K562 (cell line): ENCODE data around the gene DMGDH. TPM values are rescaled to one million over a fixed set of nuclear protein-coding genes. Genes with fewer than 3 reads are reported as not detected.

Source experiments
- ARHGAP35 ChIP-seq: fragments of 450-650 bp; IDR thresholded peaks from 2 replicates; pipeline ENCODE4 v1.6.1; 2018; ENCODE audit not compliant: partially characterized antibody
- BMI1 ChIP-seq: fragments of 150-350 bp; IDR thresholded peaks from 2 replicates; pipeline ENCODE4 v1.6.1; 2014; ENCODE audit warnings: low read length
- CEBPG ChIP-seq, 3 experiments: fragments of 200-800 bp in 1 of 3; sonication (Bioruptor generic) in 1 of 3; sonication (generic) in 1 of 3; formaldehyde crosslinking in 1 of 3; IDR thresholded peaks in 2 of 3; conservative IDR thresholded peaks in 1 of 3; 2 replicates each; pipeline versions ENCODE4 v1.6.1 to v1.8.0; 2016 to 2022; ENCODE audit warnings: missing compliant biosample characterization in 2 of 3, missing genetic modification characterization in 2 of 3, mild to moderate bottlenecking in 1 of 3, missing genetic modification reagents in 1 of 3
- ETS2 ChIP-seq: IDR thresholded peaks from 2 replicates; pipeline ENCODE4 v1.6.1; 2016; ENCODE audit warnings: borderline replicate concordance, missing genetic modification characterization, mild to moderate bottlenecking, moderate library complexity, missing compliant biosample characterization; ENCODE audit not compliant: poor library complexity, severe bottlenecking
- IFI16 ChIP-seq: fragments of 250-450 bp; sonication (Bioruptor Pico); IDR thresholded peaks from 2 replicates; pipeline ENCODE4 v2.1.2; 2022; ENCODE audit warnings: mild to moderate bottlenecking, inconsistent platforms
- MCM5 ChIP-seq: fragments of 450-650 bp; IDR thresholded peaks from 2 replicates; pipeline ENCODE4 v1.6.1; 2016; ENCODE audit warnings: low read depth
- RFX5 ChIP-seq: IDR thresholded peaks from 2 replicates; pipeline ENCODE4 v1.6.1; 2011; ENCODE audit warnings: low read depth, mild to moderate bottlenecking, improper control_type of control experiment, low read length
- RFX7 ChIP-seq: fragments of 250-450 bp; sonication (Bioruptor Pico); IDR thresholded peaks from 2 replicates; pipeline ENCODE4 v1.5.1; 2021; ENCODE audit warnings: mild to moderate bottlenecking
- ZKSCAN8 ChIP-seq: fragments of 200-800 bp; sonication (Bioruptor generic); IDR thresholded peaks from 2 replicates; pipeline ENCODE4 v1.6.1; 2016; ENCODE audit warnings: missing genetic modification characterization, missing compliant biosample characterization
- ZNF75A ChIP-seq: fragments of 450-650 bp; formaldehyde crosslinking; IDR thresholded peaks from 2 replicates; pipeline ENCODE4 v1.4.0; 2020; ENCODE audit warnings: mild to moderate bottlenecking
- polyA plus RNA-seq, 8 experiments: library from polyadenylated mRNA; depleted of rRNA in 4 of 8; stranded (reverse) in 5 of 8; unstranded in 3 of 8; fragments of >200 nt; fragmentation: Nextera tagmentation in 2 of 8; fragmentation: Illumina TruSeq in 1 of 8; extraction: Ambion mirVana in 2 of 8; extraction: Trizol in 1 of 8; gene quantifications; 2 replicates each; pipeline versions ENCODE4 v1.2.1 to v1.2.3, GENCODE V29; 2011 to 2014; ENCODE audit warnings: inconsistent platforms in 1 of 8, missing spikeins in 1 of 8
- total RNA-seq, 7 experiments: library from RNA; depleted of rRNA in 6 of 7; stranded (reverse); fragments of >200 nt in 6 of 7; fragmentation: Illumina TruSeq in 2 of 7; extraction: Trizol in 2 of 7; gene quantifications; 2 replicates each; pipeline versions ENCODE4 v1.2.1 to v1.2.3, GENCODE V29; 2011 to 2021; ENCODE audit warnings: low replicate concordance in 1 of 7
- TF ChIP-seq, protein P1 (sequence below), 2 experiments: fragments of 450-650 bp in 1 of 2; sonication (generic) in 1 of 2; formaldehyde crosslinking; conservative IDR thresholded peaks; 2 replicates each; pipeline versions ENCODE4 v1.4.0 to v1.8.1; 2020 to 2022; ENCODE audit warnings: mild to moderate bottlenecking in 1 of 2, missing genetic modification reagents in 1 of 2

Gene DMGDH
- total and polyA plus RNA-seq, 9 of the 15 experiments (the other 6 are each of a cell fraction or from before 2014, with no cell fraction given) = 0.13 to 0.58 TPM; not detected in 7

GRCh38 chr5:79031485-79031867 lies 38.0 kb downstream of the DMGDH start (continued):
- TF ChIP-seq IFI16 (no peak), ZKSCAN8 (CRISPR knock-in tag) (no peak), ZNF75A (CRISPR knock-in tag) (no peak), CEBPG (CRISPR knock-in tag; IDR thresholded peaks at IDR 0.05) (no peak), CEBPG (tag; conservative IDR thresholded peaks at IDR 0.05 in 1 of 2, IDR thresholded peaks at IDR 0.05 in 1 of 2) (no peak), BMI1 (no peak), ARHGAP35 (no peak), MCM5 (no peak), ETS2 (tag) (no peak), RFX5 (no peak), RFX7 (CRISPR knock-in tag) (no peak)
- TF ChIP-seq, protein P1, sequence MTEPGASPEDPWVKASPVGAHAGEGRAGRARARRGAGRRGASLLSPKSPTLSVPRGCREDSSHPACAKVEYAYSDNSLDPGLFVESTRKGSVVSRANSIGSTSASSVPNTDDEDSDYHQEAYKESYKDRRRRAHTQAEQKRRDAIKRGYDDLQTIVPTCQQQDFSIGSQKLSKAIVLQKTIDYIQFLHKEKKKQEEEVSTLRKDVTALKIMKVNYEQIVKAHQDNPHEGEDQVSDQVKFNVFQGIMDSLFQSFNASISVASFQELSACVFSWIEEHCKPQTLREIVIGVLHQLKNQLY (CRISPR knock-in tag; conservative IDR thresholded peaks at IDR 0.05) = no peak
